Endothelial cell of umbilical vein (primary cell): Measurements from ENCODE around the gene RABEP2. TPM values are rescaled to one million over a fixed set of nuclear protein-coding genes. Genes with fewer than 3 reads are reported as not detected.

ENCODE experiments used
- BruUV-seq: library from RNA; stranded (reverse); fragments of 400-500 nt; replicated peaks from 2 replicates; lab custom pipeline; 2021; lab: Mats Ljungman, UMichigan
- CTCF ChIA-PET: fragments of 300-600, 350-600 bp; sonication (Branson Sonifier 250); formaldehyde crosslinking; loops from one replicate; lab custom pipeline; 2021; ENCODE audit warnings: antibody characterized with exemption, inconsistent platforms; lab: Charles Lee
- POLR2A ChIA-PET: fragments of 300-600, 350-600 bp; sonication (Branson Sonifier 250); formaldehyde crosslinking; loops from one replicate; lab custom pipeline; 2021; ENCODE audit warnings: antibody characterized with exemption, inconsistent platforms; lab: Charles Lee
- DNase-seq: peaks from one replicate; pipeline ENCODE4 v3.0.0-alpha.2; 2011; ENCODE audit warnings: low read depth, low spot score
- FAIRE-seq: peaks from 2 replicates; lab custom pipeline; 2011; peaks lifted over from hg19 to GRCh38; lab: Jason Lieb, UNC
- H2AFZ ChIP-seq: 2 replicates; pipeline ENCODE4 v1.6.0; 2012; ENCODE audit warnings: low read depth, low read length, control low read depth, inconsistent platforms
- H3K27ac ChIP-seq: 2 replicates; pipeline ENCODE4 v1.5.1; 2011; ENCODE audit warnings: low read depth, mild to moderate bottlenecking, control low read depth, low read length, moderate library complexity; ENCODE audit not compliant: insufficient read depth
- H3K27me3 ChIP-seq, 2 experiments: 2 replicates each; pipeline versions ENCODE4 v1.6.0 to v1.6.1; 2011; ENCODE audit warnings: low read length in 2 of 2, mixed read lengths in 1 of 2; ENCODE audit not compliant: control insufficient read depth in 2 of 2, insufficient read depth in 2 of 2
- H3K36me3 ChIP-seq, 2 experiments: 2 replicates in 1 of 2; 3 replicates in 1 of 2; pipeline ENCODE4 v1.5.1; 2011; ENCODE audit warnings: low read length in 2 of 2, mild to moderate bottlenecking in 1 of 2, moderate library complexity in 1 of 2; ENCODE audit not compliant: control insufficient read depth in 2 of 2, insufficient read depth in 2 of 2; ENCODE audit errors: extremely low read depth in 1 of 2
- H3K4me1 ChIP-seq: 3 replicates; pipeline ENCODE4 v1.5.1; 2011; ENCODE audit warnings: mild to moderate bottlenecking, low read length; ENCODE audit not compliant: control insufficient read depth, insufficient read depth; ENCODE audit errors: extremely low read depth
- H3K4me2 ChIP-seq: 2 replicates; pipeline ENCODE4 v1.6.1; 2011; ENCODE audit warnings: low read length, control low read depth, mixed read lengths; ENCODE audit not compliant: insufficient read depth
- H3K4me3 ChIP-seq, 3 experiments: fragments of 200-600 bp in 1 of 3; sonication (generic), shearing (Covaris generic) in 1 of 3; replicated peaks in 1 of 3; 2 replicates each; pipeline ENCODE4 v1.5.1; 2011 to 2016; ENCODE audit warnings: control low read depth in 3 of 3, low read length in 3 of 3, mild to moderate bottlenecking in 2 of 3, inconsistent platforms in 1 of 3, low read depth in 1 of 3, moderate library complexity in 1 of 3; ENCODE audit not compliant: insufficient read depth in 1 of 3
- H3K79me2 ChIP-seq: 2 replicates; pipeline ENCODE4 v1.6.0; 2012; ENCODE audit warnings: low read length, inconsistent platforms; ENCODE audit not compliant: control insufficient read depth, insufficient read depth
- H3K9ac ChIP-seq: replicated peaks from 2 replicates; pipeline ENCODE3; 2011; ENCODE audit warnings: low read length, control low read depth; ENCODE audit not compliant: insufficient read depth; ENCODE audit errors: extremely low read depth
- H3K9me1 ChIP-seq: replicated peaks from 3 replicates; pipeline ENCODE4 v1.6.0; 2011; ENCODE audit warnings: mild to moderate bottlenecking, low read length; ENCODE audit not compliant: control insufficient read depth, insufficient read depth; ENCODE audit errors: extremely low read depth
- H3K9me3 ChIP-seq: replicated peaks from 2 replicates; pipeline ENCODE4 v1.5.1; 2012; ENCODE audit warnings: low read length, inconsistent platforms; ENCODE audit not compliant: control insufficient read depth, insufficient read depth
- H4K20me1 ChIP-seq: replicated peaks from 2 replicates; pipeline ENCODE3; 2011; ENCODE audit warnings: mild to moderate bottlenecking, low read length; ENCODE audit not compliant: control insufficient read depth, insufficient read depth; ENCODE audit errors: extremely low read depth
- CTCF ChIP-seq, 2 donors: IDR thresholded peaks; 1 replicate in 1 of 2; 2 replicates in 1 of 2; pipeline ENCODE4 v1.5.1; 2011; ENCODE audit warnings: low read length in 2 of 2, mild to moderate bottlenecking in 2 of 2, moderate library complexity in 2 of 2, control low read depth in 1 of 2, inconsistent platforms in 1 of 2, low read depth in 1 of 2; ENCODE audit not compliant: insufficient read depth in 1 of 2; ENCODE audit errors: extremely low read depth in 1 of 2
- EZH2 ChIP-seq: IDR thresholded peaks from 2 replicates; pipeline ENCODE4 v1.6.1; 2012; ENCODE audit warnings: borderline replicate concordance, low read depth, mild to moderate bottlenecking, moderate library complexity, low read length, inconsistent platforms; ENCODE audit not compliant: severe bottlenecking
- FOS ChIP-seq: IDR thresholded peaks from 2 replicates; pipeline ENCODE4 v1.6.1; 2011; ENCODE audit warnings: mild to moderate bottlenecking, low read length, moderate library complexity, borderline replicate concordance; ENCODE audit not compliant: insufficient read depth
- GATA2 ChIP-seq: IDR thresholded peaks from 2 replicates; pipeline ENCODE4 v1.7.0; 2011; ENCODE audit warnings: low read depth, mild to moderate bottlenecking, moderate library complexity, mixed read lengths, low read length; ENCODE audit not compliant: insufficient read length, insufficient read depth
- JUN ChIP-seq: IDR thresholded peaks from 2 replicates; pipeline ENCODE4 v1.6.1; 2011; ENCODE audit warnings: borderline replicate concordance, low read depth; ENCODE audit not compliant: insufficient read length, insufficient read depth
- MAX ChIP-seq: IDR thresholded peaks from 2 replicates; pipeline ENCODE4 v1.6.1; 2011; ENCODE audit not compliant: insufficient read depth, insufficient read length
- MYC ChIP-seq: IDR thresholded peaks from one replicate; pipeline ENCODE4 v1.6.1; 2011; ENCODE audit warnings: mild to moderate bottlenecking, low read depth, low read length
- POLR2A ChIP-seq: IDR thresholded peaks from 2 replicates; pipeline ENCODE4 v1.6.1; 2012; ENCODE audit warnings: low read depth, mild to moderate bottlenecking, control low read depth, low read length
- POLR2AphosphoS5 ChIP-seq: IDR thresholded peaks from 2 replicates; pipeline ENCODE4 v1.6.1; 2012; ENCODE audit warnings: low read depth, mild to moderate bottlenecking, control low read depth, low read length, moderate library complexity; ENCODE audit not compliant: insufficient read depth
- dilution Hi-C: fragments of 300-500 bp; cut with MboI; formaldehyde crosslinking; loops from one replicate; pipeline ENCODE4 v1.15.0; 2019; ENCODE audit warnings: low sequenced_read_pairs; ENCODE audit not compliant: extremely low pct_ligation_motif_present
- intact Hi-C: fragments of 100-400 bp; cut with micrococcal nuclease; formaldehyde crosslinking; loops from one replicate; pipeline ENCODE4 v1.10.0; 2022
- polyA plus RNA-seq, 4 experiments: library from polyadenylated mRNA; depleted of rRNA in 3 of 4; stranded (reverse) in 3 of 4; unstranded in 1 of 4; fragments of >200 nt; gene quantifications; 2 replicates each; pipeline versions ENCODE4 v1.2.1 to v1.2.3, GENCODE V29; 2011 to 2012; ENCODE audit warnings: missing spikeins in 1 of 4
- total RNA-seq: library from RNA; stranded (reverse); gene quantifications from 2 replicates; pipeline ENCODE4 v1.2.3, GENCODE V29; 2021

RABEP2 gene
- total and polyA plus RNA-seq, 2 donors (not counting 3 experiments of a cell fraction or from before 2014, with no cell fraction given): 25.9 to 37.4 TPM

GRCh38 chr16:28958836-28959235 is 33.8 kb upstream of the RABEP2 start:
- Histone ChIP-seq H3K9ac (no peak overlapping the region), H3K9me3 (no peaks in the 10 kb centered on the region), H3K4me2 (no peak overlapping the region), H3K79me2 (no peaks in the 10 kb centered on the region), H3K27me3 (no peaks in the 10 kb centered on the region), H4K20me1 (no peaks in the 10 kb centered on the region), H3K9me1 (no peaks in the 10 kb centered on the region), H3K27ac (no peak overlapping the region), H3K4me3 (no peak overlapping the region), H3K4me1 (no peaks in the 10 kb centered on the region), H3K36me3 (peaks cover 15 to 55% of the 10 kb centered on the region in 2 experiments), H2AFZ (no peak overlapping the region)
- TF ChIP-seq POLR2AphosphoS5 (no peak), EZH2 (no peak)
- POLR2A ChIA-PET: no interaction called here
- DNase-seq (no peak), FAIRE-seq (no peak)
- CTCF ChIA-PET: interaction anchor here (1.7 kb wide), 1 partner anchor 15 kb away, joined by 4 read pairs; no protein-coding TSS in a partner anchor
- dilution Hi-C loops: no loop called here
- BruUV-seq: no TSS peak
- intact Hi-C loops: no loop called here

- FAIRE-seq: peak; percentile 31
- H3K4me3 ChIP-seq: no peak overlapping the region
These were observed 33.2 kb upstream of the RABEP2 start for GRCh38 chr16:28958216-28958615.

More at GRCh38 chr16:28958216-28958615, 33.2 kb upstream of the RABEP2 start:
- H3K79me2 ChIP-seq: peaks cover 4% of the 10 kb centered on the region
- no TSS peak for BruUV-seq
- no peak overlapping the region for H3K27ac ChIP-seq
- no peak overlapping the region for H3K9ac ChIP-seq
- ChIA-PET POLR2A (no interaction called here), CTCF (interaction anchor here (1.7 kb wide), 1 partner anchor 16 kb away, joined by 4 read pairs; no protein-coding TSS in a partner anchor)
- intact Hi-C loops (no loop called here), dilution Hi-C loops (no loop called here)
- no peaks in the 10 kb centered on the region for H4K20me1 ChIP-seq
- H3K4me1 ChIP-seq: no peaks in the 10 kb centered on the region
- no peaks in the 10 kb centered on the region for H3K9me1 ChIP-seq
- no peaks in the 10 kb centered on the region for H3K27me3 ChIP-seq
- H3K4me2 ChIP-seq: no peak overlapping the region
- H3K9me3 ChIP-seq: no peaks in the 10 kb centered on the region
- TF ChIP-seq MAX (no peak), FOS (no peak), GATA2 (no peak), EZH2 (no peak), POLR2A (no peak), MYC (no peak), POLR2AphosphoS5 (no peak), JUN (no peak), CTCF (IDR thresholded peaks at IDR 0.05; ENCODE audit: extremely low read depth in 1 of 2, insufficient read depth in 1 of 2, low read depth in 1 of 2, low read length in 2 of 2) (no peak)
- DNase-seq: no peak
- H3K36me3 ChIP-seq: peaks cover 18 to 52% of the 10 kb centered on the region in 2 experiments
- no peak overlapping the region for H2AFZ ChIP-seq
